ENCODE measurements around the gene CHST11.

CHST11 gene

DNA sequence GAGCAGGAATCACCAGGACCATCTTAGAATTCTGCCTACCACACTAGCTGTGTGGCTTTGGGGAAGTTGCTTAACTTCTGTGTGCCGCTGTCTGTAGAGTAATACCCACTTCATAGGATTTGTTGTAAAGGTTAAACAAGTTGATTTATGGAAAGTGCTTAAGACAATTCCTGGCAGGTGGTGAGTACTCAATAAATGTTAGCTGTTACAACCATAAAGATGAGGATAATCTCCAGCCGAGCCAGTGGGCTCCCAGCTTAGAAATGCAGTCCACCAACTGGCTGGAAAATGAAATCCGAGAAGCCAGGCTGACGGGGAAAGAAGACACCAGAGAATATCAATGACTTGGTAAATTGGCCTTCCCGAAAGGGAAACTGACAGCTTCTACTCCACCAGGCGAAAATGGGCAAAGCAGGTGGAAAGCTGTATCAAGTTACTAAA, 173.5 kb downstream of the CHST11 start (continued):
- TF ChIP-seq ZNF133 (tag by site-specific recombination; IDR thresholded peaks at IDR 0.05) (no peak), GFI1B (tag by site-specific recombination; IDR thresholded peaks at IDR 0.05) (no peak), OSR2 (tag by site-specific recombination; IDR thresholded peaks at IDR 0.05) (peak; percentile 85), MZF1 (tag by site-specific recombination; IDR thresholded peaks at IDR 0.05; ENCODE audit: borderline replicate concordance) (no peak), ZNF48 (tag by site-specific recombination; IDR thresholded peaks at IDR 0.05) (no peak), ZNF157 (tag by site-specific recombination; IDR thresholded peaks at IDR 0.05) (no peak), ZNF37A (tag by site-specific recombination; IDR thresholded peaks at IDR 0.05) (no peak), ZNF791 (tag by site-specific recombination; IDR thresholded peaks at IDR 0.05) (no peak), ZNF626 (tag by site-specific recombination; IDR thresholded peaks at IDR 0.05) (0 out of 2 replicates have a peak, but pooled peaks have one; percentile 22), ZNF350 (tag by site-specific recombination; IDR thresholded peaks at IDR 0.05) (no peak), SP2 (tag by site-specific recombination; IDR thresholded peaks at IDR 0.05) (no peak), BCL11A (tag by site-specific recombination; IDR thresholded peaks at IDR 0.05; ENCODE audit: low read depth) (no peak), ZSCAN30 (tag by site-specific recombination; IDR thresholded peaks at IDR 0.05) (peak; percentile 88), ZNF404 (tag by site-specific recombination; IDR thresholded peaks at IDR 0.05) (no peak), ZNF18 (tag by site-specific recombination; IDR thresholded peaks at IDR 0.05) (peak; percentile 64; the same call in 1 of the 2 replicates), ZNF639 (tag by site-specific recombination; IDR thresholded peaks at IDR 0.05) (no peak), ZBTB17 (tag by site-specific recombination; IDR thresholded peaks at IDR 0.05) (peak; percentile 52; the same call in 1 of the 2 replicates), ZXDB (tag by site-specific recombination; IDR thresholded peaks at IDR 0.05) (0 out of 2 replicates have a peak, but pooled peaks have one; percentile 56), ZNF76 (tag by site-specific recombination; IDR thresholded peaks at IDR 0.05; ENCODE audit: borderline replicate concordance, low read depth) (no peak), ZNF426 (tag by site-specific recombination; IDR thresholded peaks at IDR 0.05) (no peak), ZNF2 (tag by site-specific recombination; IDR thresholded peaks at IDR 0.05) (0 out of 2 replicates have a peak, but pooled peaks have one; percentile 19), ZNF843 (tag by site-specific recombination; IDR thresholded peaks at IDR 0.05) (peak; percentile 92), GLI4 (tag by site-specific recombination; IDR thresholded peaks at IDR 0.05) (no peak), ZNF121 (tag by site-specific recombination; IDR thresholded peaks at IDR 0.05) (no peak), ZNF280D (tag by site-specific recombination; IDR thresholded peaks at IDR 0.05) (no peak), GLIS1 (tag by site-specific recombination; IDR thresholded peaks at IDR 0.05) (peak; percentile 68), ZNF174 (tag by site-specific recombination; IDR thresholded peaks at IDR 0.05) (no peak)
- TF ChIP-seq, protein P1, sequence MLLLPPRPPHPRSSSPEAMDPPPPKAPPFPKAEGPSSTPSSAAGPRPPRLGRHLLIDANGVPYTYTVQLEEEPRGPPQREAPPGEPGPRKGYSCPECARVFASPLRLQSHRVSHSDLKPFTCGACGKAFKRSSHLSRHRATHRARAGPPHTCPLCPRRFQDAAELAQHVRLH (tag by site-specific recombination; IDR thresholded peaks at IDR 0.05): peak; percentile 97
- TF ChIP-seq, protein P2, sequence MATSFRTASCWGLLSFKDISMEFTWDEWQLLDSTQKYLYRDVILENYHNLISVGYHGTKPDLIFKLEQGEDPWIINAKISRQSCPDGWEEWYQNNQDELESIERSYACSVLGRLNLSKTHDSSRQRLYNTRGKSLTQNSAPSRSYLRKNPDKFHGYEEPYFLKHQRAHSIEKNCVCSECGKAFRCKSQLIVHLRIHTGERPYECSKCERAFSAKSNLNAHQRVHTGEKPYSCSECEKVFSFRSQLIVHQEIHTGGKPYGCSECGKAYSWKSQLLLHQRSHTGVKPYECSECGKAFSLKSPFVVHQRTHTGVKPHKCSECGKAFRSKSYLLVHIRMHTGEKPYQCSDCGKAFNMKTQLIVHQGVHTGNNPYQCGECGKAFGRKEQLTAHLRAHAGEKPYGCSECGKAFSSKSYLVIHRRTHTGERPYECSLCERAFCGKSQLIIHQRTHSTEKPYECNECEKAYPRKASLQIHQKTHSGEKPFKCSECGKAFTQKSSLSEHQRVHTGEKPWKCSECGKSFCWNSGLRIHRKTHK (tag by site-specific recombination; IDR thresholded peaks at IDR 0.05): no peak
- TF ChIP-seq, protein P3, sequence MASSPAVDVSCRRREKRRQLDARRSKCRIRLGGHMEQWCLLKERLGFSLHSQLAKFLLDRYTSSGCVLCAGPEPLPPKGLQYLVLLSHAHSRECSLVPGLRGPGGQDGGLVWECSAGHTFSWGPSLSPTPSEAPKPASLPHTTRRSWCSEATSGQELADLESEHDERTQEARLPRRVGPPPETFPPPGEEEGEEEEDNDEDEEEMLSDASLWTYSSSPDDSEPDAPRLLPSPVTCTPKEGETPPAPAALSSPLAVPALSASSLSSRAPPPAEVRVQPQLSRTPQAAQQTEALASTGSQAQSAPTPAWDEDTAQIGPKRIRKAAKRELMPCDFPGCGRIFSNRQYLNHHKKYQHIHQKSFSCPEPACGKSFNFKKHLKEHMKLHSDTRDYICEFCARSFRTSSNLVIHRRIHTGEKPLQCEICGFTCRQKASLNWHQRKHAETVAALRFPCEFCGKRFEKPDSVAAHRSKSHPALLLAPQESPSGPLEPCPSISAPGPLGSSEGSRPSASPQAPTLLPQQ (tag by site-specific recombination; IDR thresholded peaks at IDR 0.05): no peak
- TF ChIP-seq, protein P4, sequence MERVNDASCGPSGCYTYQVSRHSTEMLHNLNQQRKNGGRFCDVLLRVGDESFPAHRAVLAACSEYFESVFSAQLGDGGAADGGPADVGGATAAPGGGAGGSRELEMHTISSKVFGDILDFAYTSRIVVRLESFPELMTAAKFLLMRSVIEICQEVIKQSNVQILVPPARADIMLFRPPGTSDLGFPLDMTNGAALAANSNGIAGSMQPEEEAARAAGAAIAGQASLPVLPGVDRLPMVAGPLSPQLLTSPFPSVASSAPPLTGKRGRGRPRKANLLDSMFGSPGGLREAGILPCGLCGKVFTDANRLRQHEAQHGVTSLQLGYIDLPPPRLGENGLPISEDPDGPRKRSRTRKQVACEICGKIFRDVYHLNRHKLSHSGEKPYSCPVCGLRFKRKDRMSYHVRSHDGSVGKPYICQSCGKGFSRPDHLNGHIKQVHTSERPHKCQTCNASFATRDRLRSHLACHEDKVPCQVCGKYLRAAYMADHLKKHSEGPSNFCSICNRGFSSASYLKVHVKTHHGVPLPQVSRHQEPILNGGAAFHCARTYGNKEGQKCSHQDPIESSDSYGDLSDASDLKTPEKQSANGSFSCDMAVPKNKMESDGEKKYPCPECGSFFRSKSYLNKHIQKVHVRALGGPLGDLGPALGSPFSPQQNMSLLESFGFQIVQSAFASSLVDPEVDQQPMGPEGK (tag by site-specific recombination; IDR thresholded peaks at IDR 0.05): 0 out of 2 replicates have a peak, but pooled peaks have one; percentile 21

Data from HEK293 (cell line).